Erythroblast (primary cell): ENCODE results near the gene PIGR.

Experiments used
- DNase-seq, 2 experiments: peaks; one replicate each; lab custom pipeline; 2025; lab: John Stamatoyannopoulos, UW
- GATA1 ChIP-seq: IDR thresholded peaks from 2 replicates; pipeline ENCODE4 v1.6.1; 2011; ENCODE audit warnings: low read depth, mild to moderate bottlenecking, control low read depth, low read length, moderate library complexity
- POLR2A ChIP-seq: IDR thresholded peaks from 2 replicates; pipeline ENCODE4 v1.6.1; 2011; ENCODE audit warnings: mild to moderate bottlenecking, low read length

PIGR gene

GRCh38 chr1:206969090-206969489 is 22.8 kb upstream of the PIGR start:
- DNase-seq = no peak
- TF ChIP-seq POLR2A (no peak), GATA1 (no peak)

DNA sequence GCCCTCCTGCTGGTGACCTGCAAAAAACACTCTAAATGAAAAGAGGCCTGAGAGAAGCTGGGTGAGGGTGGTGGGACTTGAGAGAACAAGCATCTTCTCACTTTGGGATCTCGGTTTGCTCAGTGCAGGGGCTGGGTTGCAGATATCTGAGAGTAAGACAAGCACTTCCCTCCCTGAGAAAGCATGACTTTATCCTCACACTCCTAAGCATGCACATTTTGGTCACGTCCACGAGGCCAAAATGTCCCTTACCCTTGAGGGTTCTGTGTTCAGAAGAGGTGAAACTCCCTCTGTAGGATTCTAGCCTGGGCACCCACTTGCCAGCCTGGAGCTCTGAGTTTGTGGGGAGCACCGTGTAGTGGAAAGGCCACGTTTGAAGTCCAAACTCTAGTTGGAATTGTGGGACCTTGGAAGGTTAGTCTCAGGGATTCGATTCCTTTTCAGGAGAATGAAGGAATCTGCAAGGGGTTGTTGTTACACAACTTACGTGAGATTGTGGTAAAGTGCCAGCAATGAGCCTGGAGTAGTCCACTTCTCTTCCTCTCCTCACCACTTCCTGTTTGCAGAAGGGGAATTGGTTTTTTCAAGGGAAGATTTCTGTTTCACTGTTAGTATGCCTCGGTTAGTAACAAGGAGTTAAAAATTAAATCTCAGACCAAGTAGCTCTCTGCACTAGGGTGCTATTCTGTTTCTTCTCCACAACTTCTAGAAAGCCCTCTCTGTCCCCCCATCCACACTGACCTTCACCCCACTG is 21.0 kb upstream of the PIGR start:
- TF ChIP-seq GATA1 (no peak), POLR2A (no peak)
- DNase-seq = no peak

GRCh38 chr1:206965781-206966180 is 19.5 kb upstream of the PIGR start:
- TF ChIP-seq POLR2A (no peak), GATA1 (no peak)
- DNase-seq = no peak

DNA sequence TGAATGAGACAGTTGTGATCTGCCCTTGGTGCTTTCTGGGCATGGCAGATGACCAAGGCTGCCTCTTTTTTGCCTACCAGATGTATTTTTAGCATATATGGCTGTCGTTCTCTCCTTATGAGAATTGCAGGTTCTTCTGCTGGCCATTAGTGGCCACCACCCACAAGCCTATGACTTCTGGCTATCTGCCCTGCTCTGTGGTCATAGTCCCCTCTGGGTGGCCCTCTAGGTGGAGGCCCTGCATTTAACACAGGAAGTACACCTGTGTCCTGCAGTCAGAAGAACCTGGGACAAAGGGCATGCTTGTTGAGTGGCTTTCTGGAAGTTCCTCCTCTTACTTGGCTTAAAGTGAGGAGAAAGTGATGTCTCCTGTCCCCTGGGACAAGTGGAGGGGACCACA is 17.5 kb upstream of the PIGR start:
- TF ChIP-seq GATA1 = no peak
- no peak for TF ChIP-seq POLR2A
- no peak for DNase-seq

GRCh38 chr1:206963119-206963712 is 16.9 kb upstream of the PIGR start:
- no peak for DNase-seq

GRCh38 chr1:206962272-206962671 is 16.0 kb upstream of the PIGR start:
- TF ChIP-seq GATA1 (no peak), POLR2A (no peak)
- DNase-seq = no peak

More at GRCh38 chr1:206963119-206963712, 16.9 kb upstream of the PIGR start:
- TF ChIP-seq POLR2A (no peak), GATA1 (no peak)

- TF ChIP-seq GATA1 (no peak), POLR2A (no peak)
- no peak for DNase-seq
Measured at GRCh38 chr1:206961668-206962067, 15.4 kb upstream of the PIGR start.

- TF ChIP-seq GATA1 (no peak), POLR2A (no peak)
- no peak for DNase-seq
Measured at GRCh38 chr1:206960676-206961386, 14.6 kb upstream of the PIGR start.

- DNase-seq = no peak
- TF ChIP-seq POLR2A (no peak), GATA1 (no peak)
Measured at GRCh38 chr1:206958144-206958543, 11.9 kb upstream of the PIGR start.

GRCh38 chr1:206957639-206958038 is 11.4 kb upstream of the PIGR start:
- TF ChIP-seq GATA1 (no peak), POLR2A (no peak)
- no peak for DNase-seq

GRCh38 chr1:206955476-206956451 is 9.5 kb upstream of the PIGR start:
- peak; percentile 11 to 13 for DNase-seq
- TF ChIP-seq GATA1 (no peak), POLR2A (no peak)

- DNase-seq = no peak
- TF ChIP-seq GATA1 = no peak
- no peak for TF ChIP-seq POLR2A
Measured at GRCh38 chr1:206954459-206955342, 8.4 kb upstream of the PIGR start.
